M059J (cell line): Measurements from ENCODE around the gene COL11A1. TPM values are rescaled to one million over a fixed set of nuclear protein-coding genes. Genes with fewer than 3 reads are reported as not detected.
"Not testable (repeated sequence)": the region's sequence is repeated elsewhere in the genome, so short reads cannot be mapped to it uniquely, and the experiment has no call there.

Experiments used
- DNase-seq: peaks from one replicate; pipeline ENCODE4 v3.0.0-alpha.2; 2012; ENCODE audit warnings: low read depth
- total RNA-seq: library from RNA; depleted of rRNA; stranded (reverse); fragments of >200 nt; shearing (Covaris generic); gene quantifications from 2 replicates; pipeline ENCODE4 v1.2.3, GENCODE V29; 2014

COL11A1 gene
- total RNA-seq, 1 experiment from 2014 or later, result 1.6 TPM

DNA sequence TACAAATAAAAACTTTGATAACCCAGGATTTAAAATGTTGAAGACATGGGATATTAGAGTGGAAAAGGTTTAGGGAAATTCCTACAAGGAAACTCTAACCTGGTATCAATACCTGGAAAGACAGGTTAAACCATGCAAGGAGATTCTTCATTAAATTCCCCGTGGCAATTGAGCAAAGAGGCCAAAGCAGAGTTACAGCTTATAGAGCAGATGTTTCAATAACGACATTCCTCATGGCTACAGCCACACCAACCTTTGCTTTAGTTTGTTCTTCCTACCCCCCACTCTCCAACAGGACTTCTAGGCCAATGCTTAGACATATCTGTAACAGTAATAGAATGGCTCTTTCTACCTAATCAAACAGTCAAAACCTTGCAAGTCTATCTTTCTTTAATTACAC is 271.3 kb downstream of the COL11A1 start:
- no peak for DNase-seq

DNA sequence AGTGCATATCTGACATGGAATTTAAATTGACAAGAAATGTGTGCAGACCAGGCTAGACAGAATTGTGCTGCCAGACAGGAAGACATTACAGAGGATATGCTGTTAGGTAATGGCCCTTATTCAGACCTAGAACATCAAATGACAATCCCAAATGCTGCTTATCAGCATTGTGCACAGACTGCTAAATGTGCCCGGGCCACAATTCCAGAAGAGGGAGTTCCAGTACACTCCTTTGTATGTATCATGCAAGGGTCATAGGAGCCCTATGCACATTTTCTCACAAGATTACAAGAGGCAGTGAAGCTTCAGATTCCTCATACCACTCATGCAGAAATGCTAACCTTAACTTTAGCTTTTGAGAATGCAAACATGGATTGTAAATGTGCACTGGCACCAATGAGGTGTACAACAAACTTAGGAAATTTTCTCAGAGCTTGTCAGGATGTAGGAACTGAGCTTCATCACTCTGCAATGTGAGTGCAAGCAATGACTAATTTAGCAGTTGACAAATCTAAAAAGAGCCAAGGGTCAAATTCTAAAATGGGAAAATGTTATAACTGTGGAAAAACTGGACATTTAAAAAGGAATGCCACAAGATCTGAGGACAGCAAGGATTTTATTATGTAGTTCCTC is 273.5 kb downstream of the COL11A1 start:
- DNase-seq, result peak; percentile 35

DNA sequence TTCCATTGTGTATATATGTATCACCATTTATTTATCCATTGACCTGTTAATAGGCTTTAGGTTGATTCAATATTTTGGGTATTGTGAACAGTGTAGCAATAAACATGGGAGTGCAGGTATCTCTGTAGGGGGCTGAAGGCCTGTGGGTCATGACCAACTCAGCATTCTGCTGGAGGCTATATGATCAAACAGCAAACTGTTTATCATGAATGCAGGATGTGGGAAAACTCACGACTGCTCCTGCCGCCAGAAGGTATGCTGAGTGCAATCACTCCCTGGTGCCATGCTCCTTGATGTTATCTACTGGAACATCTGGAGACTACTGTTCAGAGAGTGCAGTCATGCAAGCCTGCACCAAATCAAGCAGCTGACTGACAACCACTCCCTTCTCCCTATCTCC is 275.2 kb downstream of the COL11A1 start:
- DNase-seq, result peak; percentile 50

DNA sequence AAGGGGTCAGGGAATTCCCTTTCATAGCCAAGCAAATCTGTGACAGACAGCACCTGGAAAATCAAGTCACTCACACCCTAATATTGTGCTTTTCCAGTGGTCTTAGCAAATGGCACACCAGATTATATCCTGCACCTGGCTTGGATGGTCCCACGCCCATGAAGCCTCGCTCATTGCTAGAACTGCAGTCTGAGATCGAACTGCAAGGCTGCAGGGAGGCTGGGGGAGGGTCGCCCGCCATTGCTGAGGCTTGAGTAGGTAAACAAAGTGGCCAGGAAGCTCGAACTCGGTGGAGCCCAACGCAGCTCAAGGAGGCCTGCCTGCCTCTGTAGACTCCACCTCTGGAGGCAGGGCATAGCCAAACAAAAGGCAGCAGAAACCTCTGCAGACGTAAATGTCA is 281.6 kb downstream of the COL11A1 start:
- DNase-seq, result not testable (repeated sequence)
